GM12878 (cell line): ENCODE results near the gene WDR41.

Source experiments
- CEBPB ChIP-seq, 2 experiments: fragments of 150-350 bp in 1 of 2; IDR thresholded peaks; 2 replicates each; pipeline ENCODE4 v1.6.1; 2012 to 2014; ENCODE audit warnings: low read depth in 2 of 2, low read length in 2 of 2, borderline replicate concordance in 1 of 2, inconsistent platforms in 1 of 2
- EZH2 ChIP-seq: IDR thresholded peaks from 2 replicates; pipeline ENCODE4 v1.6.1; 2012; ENCODE audit warnings: low read depth, mild to moderate bottlenecking, control low read depth, inconsistent platforms, low read length, borderline replicate concordance; ENCODE audit not compliant: control insufficient read depth
- NFXL1 ChIP-seq: fragments of 450-650 bp; IDR thresholded peaks from 2 replicates; pipeline ENCODE4 v1.6.1; 2017; ENCODE audit warnings: antibody characterized with exemption, mild to moderate bottlenecking, borderline replicate concordance
- RCOR1 ChIP-seq: conservative IDR thresholded peaks from 2 replicates; pipeline ENCODE4 v1.6.1; 2012; ENCODE audit warnings: low read depth, low read length, improper control_type of control experiment
- TAF1 ChIP-seq: IDR thresholded peaks from 2 replicates; pipeline ENCODE4 v1.6.1; 2011; ENCODE audit warnings: mild to moderate bottlenecking, low read depth, low read length, borderline replicate concordance
- TF ChIP-seq, protein P1 (sequence below), 3 experiments: IDR thresholded peaks in 2 of 3; conservative IDR thresholded peaks in 1 of 3; 2 replicates each; pipeline ENCODE4 v1.5.1; 2011; ENCODE audit warnings: low read depth in 3 of 3, low read length in 3 of 3, mild to moderate bottlenecking in 3 of 3, control low read depth in 2 of 3, moderate library complexity in 2 of 3, inconsistent platforms in 1 of 3, mixed read lengths in 1 of 3; ENCODE audit not compliant: control insufficient read depth in 2 of 3, insufficient read depth in 1 of 3; ENCODE audit errors: extremely low read depth in 1 of 3
- TF ChIP-seq, protein P2 (sequence below): fragments of 450-650 bp; IDR thresholded peaks from 2 replicates; pipeline ENCODE4 v1.6.1; 2017; ENCODE audit warnings: mild to moderate bottlenecking, low read depth, inconsistent platforms; ENCODE audit not compliant: poor library complexity, severe bottlenecking

DNA sequence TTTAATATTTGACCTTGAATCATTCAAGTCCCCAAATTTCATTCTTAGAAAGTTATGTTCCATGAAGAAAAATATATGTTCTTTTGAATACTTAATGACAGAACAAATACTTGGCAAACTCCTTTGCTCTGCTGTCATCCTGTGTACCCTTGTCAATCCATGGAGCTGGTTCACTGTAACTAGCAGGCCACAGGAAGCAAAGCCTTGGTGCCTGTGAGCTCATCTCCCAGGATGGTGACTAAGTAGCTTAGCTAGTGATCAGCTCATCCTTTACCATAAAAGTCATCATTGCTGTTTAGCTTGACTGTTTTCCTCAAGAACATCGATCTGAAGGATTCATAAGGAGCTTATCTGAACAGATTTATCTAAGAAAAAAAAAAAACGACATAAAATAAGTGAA, 65.4 kb downstream of the WDR41 start:
- TF ChIP-seq, protein P1, sequence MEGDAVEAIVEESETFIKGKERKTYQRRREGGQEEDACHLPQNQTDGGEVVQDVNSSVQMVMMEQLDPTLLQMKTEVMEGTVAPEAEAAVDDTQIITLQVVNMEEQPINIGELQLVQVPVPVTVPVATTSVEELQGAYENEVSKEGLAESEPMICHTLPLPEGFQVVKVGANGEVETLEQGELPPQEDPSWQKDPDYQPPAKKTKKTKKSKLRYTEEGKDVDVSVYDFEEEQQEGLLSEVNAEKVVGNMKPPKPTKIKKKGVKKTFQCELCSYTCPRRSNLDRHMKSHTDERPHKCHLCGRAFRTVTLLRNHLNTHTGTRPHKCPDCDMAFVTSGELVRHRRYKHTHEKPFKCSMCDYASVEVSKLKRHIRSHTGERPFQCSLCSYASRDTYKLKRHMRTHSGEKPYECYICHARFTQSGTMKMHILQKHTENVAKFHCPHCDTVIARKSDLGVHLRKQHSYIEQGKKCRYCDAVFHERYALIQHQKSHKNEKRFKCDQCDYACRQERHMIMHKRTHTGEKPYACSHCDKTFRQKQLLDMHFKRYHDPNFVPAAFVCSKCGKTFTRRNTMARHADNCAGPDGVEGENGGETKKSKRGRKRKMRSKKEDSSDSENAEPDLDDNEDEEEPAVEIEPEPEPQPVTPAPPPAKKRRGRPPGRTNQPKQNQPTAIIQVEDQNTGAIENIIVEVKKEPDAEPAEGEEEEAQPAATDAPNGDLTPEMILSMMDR (IDR thresholded peaks at IDR 0.05 in 2 of 3, conservative IDR thresholded peaks at IDR 0.05 in 1 of 3; ENCODE audit: control insufficient read depth in 2 of 3, extremely low read depth in 1 of 3, insufficient read depth in 1 of 3, low read depth in 3 of 3, low read length in 3 of 3): no peak
- no peak for TF ChIP-seq EZH2
- TF ChIP-seq CEBPB (IDR thresholded peaks at IDR 0.05; ENCODE audit: borderline replicate concordance in 1 of 2, low read depth in 2 of 2, low read length in 2 of 2): no peak
- no peak for TF ChIP-seq NFXL1
- TF ChIP-seq, protein P2, sequence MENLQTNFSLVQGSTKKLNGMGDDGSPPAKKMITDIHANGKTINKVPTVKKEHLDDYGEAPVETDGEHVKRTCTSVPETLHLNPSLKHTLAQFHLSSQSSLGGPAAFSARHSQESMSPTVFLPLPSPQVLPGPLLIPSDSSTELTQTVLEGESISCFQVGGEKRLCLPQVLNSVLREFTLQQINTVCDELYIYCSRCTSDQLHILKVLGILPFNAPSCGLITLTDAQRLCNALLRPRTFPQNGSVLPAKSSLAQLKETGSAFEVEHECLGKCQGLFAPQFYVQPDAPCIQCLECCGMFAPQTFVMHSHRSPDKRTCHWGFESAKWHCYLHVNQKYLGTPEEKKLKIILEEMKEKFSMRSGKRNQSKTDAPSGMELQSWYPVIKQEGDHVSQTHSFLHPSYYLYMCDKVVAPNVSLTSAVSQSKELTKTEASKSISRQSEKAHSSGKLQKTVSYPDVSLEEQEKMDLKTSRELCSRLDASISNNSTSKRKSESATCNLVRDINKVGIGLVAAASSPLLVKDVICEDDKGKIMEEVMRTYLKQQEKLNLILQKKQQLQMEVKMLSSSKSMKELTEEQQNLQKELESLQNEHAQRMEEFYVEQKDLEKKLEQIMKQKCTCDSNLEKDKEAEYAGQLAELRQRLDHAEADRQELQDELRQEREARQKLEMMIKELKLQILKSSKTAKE: no peak
- TF ChIP-seq RCOR1: no peak
- TF ChIP-seq TAF1: no peak
